T-cell (primary cell): Measurements from ENCODE around the gene MBD5. TPM values are rescaled to one million over a fixed set of nuclear protein-coding genes. Genes with fewer than 3 reads are reported as not detected.

Experiments used
- ATAC-seq, 4 experiments: fragments of 200-7000 bp in 3 of 4; fragments of 150-1000 bp in 1 of 4; cut with Tn5 transposase; replicated peaks in 1 of 4; 1 replicate in 3 of 4; 2 replicates in 1 of 4; pipeline ENCODE4 v1.10.0; 2021; ENCODE audit warnings: moderate library complexity in 3 of 4, mild to moderate bottlenecking in 2 of 4, moderate number of reproducible peaks in 1 of 4
- CTCF ChIA-PET, 2 donors: fragments of 300-600 bp; sonication (Branson Sonifier 250); formaldehyde crosslinking; loops; one replicate each; lab custom pipeline; 2022; ENCODE audit warnings: antibody characterized with exemption in 2 of 2; lab: Charles Lee
- POLR2A ChIA-PET, 2 donors: fragments of 300-600 bp; sonication (Branson Sonifier 250); formaldehyde crosslinking; loops; one replicate each; lab custom pipeline; 2022; ENCODE audit warnings: antibody characterized with exemption in 2 of 2; lab: Charles Lee
- DNase-seq, 35 experiments: peaks; one replicate each; pipeline versions ENCODE4 v3.0.0 to v3.0.0-alpha.2; 2013 to 2023
- H3K27ac ChIP-seq: one replicate; pipeline ENCODE4 v1.5.1; 2013; ENCODE audit warnings: low read length
- H3K27me3 ChIP-seq, 2 experiments: replicated peaks in 1 of 2; 1 replicate in 1 of 2; 2 replicates in 1 of 2; pipeline versions ENCODE4 v1.6.1 to v1.7.0; 2013; ENCODE audit warnings: low read length in 1 of 2, mixed read lengths in 1 of 2; ENCODE audit not compliant: control insufficient read depth in 2 of 2, insufficient read depth in 2 of 2; ENCODE audit errors: extremely low read depth in 1 of 2
- H3K36me3 ChIP-seq, 2 donors: 1 replicate in 1 of 2; 2 replicates in 1 of 2; pipeline versions ENCODE4 v1.6.1 to v1.7.0; 2013; ENCODE audit warnings: low read length in 1 of 2; ENCODE audit not compliant: control insufficient read depth in 2 of 2, insufficient read depth in 1 of 2; ENCODE audit errors: extremely low read depth in 1 of 2
- H3K4me1 ChIP-seq, 2 experiments: 1 replicate in 1 of 2; 2 replicates in 1 of 2; pipeline versions ENCODE4 v1.6.1 to v1.7.0; 2013; ENCODE audit warnings: low read length in 2 of 2, mixed read lengths in 1 of 2; ENCODE audit not compliant: insufficient read depth in 2 of 2, control insufficient read depth in 1 of 2; ENCODE audit errors: extremely low read depth in 1 of 2
- H3K4me3 ChIP-seq, 2 donors: 1 replicate in 1 of 2; 2 replicates in 1 of 2; pipeline versions ENCODE4 v1.5.1 to v1.7.0; 2013; ENCODE audit warnings: mild to moderate bottlenecking in 2 of 2, low read length in 1 of 2, moderate library complexity in 1 of 2; ENCODE audit not compliant: control insufficient read depth in 1 of 2; ENCODE audit errors: extremely low read depth in 1 of 2
- H3K9me3 ChIP-seq: 2 replicates; pipeline ENCODE4 v1.7.0; 2013
- H3K27ac Mint-ChIP-seq, 2 donors: one replicate each; pipeline ENCODE4 v1.8.0; 2020 to 2021; ENCODE audit warnings: mild to moderate bottlenecking in 2 of 2, mixed read lengths in 2 of 2
- H3K27me3 Mint-ChIP-seq, 2 donors: one replicate each; pipeline ENCODE4 v1.8.0; 2021 to 2022; ENCODE audit warnings: mixed read lengths in 2 of 2
- H3K36me3 Mint-ChIP-seq: one replicate; pipeline ENCODE4 v1.8.0; 2021; ENCODE audit warnings: mixed read lengths
- H3K4me1 Mint-ChIP-seq, 3 donors: one replicate each; pipeline ENCODE4 v1.8.0; 2020 to 2022; ENCODE audit warnings: mixed read lengths in 3 of 3, mild to moderate bottlenecking in 1 of 3
- H3K4me3 Mint-ChIP-seq, 3 donors: one replicate each; pipeline ENCODE4 v1.8.0; 2020 to 2022; ENCODE audit warnings: mild to moderate bottlenecking in 3 of 3, mixed read lengths in 3 of 3, moderate library complexity in 3 of 3
- H3K9me3 Mint-ChIP-seq, 3 donors: one replicate each; pipeline ENCODE4 v1.8.0; 2020 to 2022; ENCODE audit warnings: mixed read lengths in 3 of 3
- WGBS: methylation state at CpG from one replicate; pipeline ENCODE4 v1.1.5; 2013; ENCODE audit warnings: missing lambda C conversion rate; ENCODE audit not compliant: insufficient coverage; 5-methylcytosine and 5-hydroxymethylcytosine counted together
- total RNA-seq, 35 experiments: library from RNA in 6 of 35; stranded (reverse) in 6 of 35; fragments of 120-200 nt in 1 of 35; gene quantifications; one replicate each; pipeline versions ENCODE4 v1.2.1 to v1.2.4 and lab custom pipeline; 2013 to 2026

Gene MBD5
- total RNA-seq, 5 donors from 2014 or later (not counting 1 experiment from before 2014, with no cell fraction given), result 34.6 to 81.9 (median 45.6) TPM

GRCh38 chr2:148338541-148338940 is 317.6 kb downstream of the MBD5 start:
- H3K4me1 Mint-ChIP-seq, result no peaks in the 10 kb centered on the region
- Histone ChIP-seq H3K9me3 (no peaks in the 10 kb centered on the region), H3K27me3 (no peaks in the 10 kb centered on the region), H3K36me3 (no peaks in the 10 kb centered on the region), H3K27ac (no peak overlapping the region), H3K4me1 (no peaks in the 10 kb centered on the region), H3K4me3 (no peak overlapping the region)
- H3K9me3 Mint-ChIP-seq, result peaks cover 5 to 12% (median 7%) of the 10 kb centered on the region in 3 donors
- ChIA-PET POLR2A (no interaction called here), CTCF (no interaction called here)
- H3K4me3 Mint-ChIP-seq, result no peak overlapping the region
- no peak overlapping the region for H3K27ac Mint-ChIP-seq
- no peaks in the 10 kb centered on the region for H3K27me3 Mint-ChIP-seq
- peaks cover 51% of the 10 kb centered on the region for H3K36me3 Mint-ChIP-seq
- DNase-seq (no peak), ATAC-seq (no peak)

- no peaks in the 10 kb centered on the region for H3K9me3 ChIP-seq
- no peak overlapping the region for H3K27ac ChIP-seq
- Mint-ChIP-seq H3K4me1 (peaks cover 0 to 3% (median 0%) of the 10 kb centered on the region in 3 donors), H3K36me3 (peaks cover 52% of the 10 kb centered on the region), H3K27ac (no peak overlapping the region), H3K27me3 (no peaks in the 10 kb centered on the region), H3K4me3 (no peak overlapping the region), H3K9me3 (peaks cover 4 to 16% (median 5%) of the 10 kb centered on the region in 3 donors)
- no peak overlapping the region for H3K4me3 ChIP-seq
- ChIA-PET POLR2A (no interaction called here), CTCF (no interaction called here)
- no peaks in the 10 kb centered on the region for H3K36me3 ChIP-seq
- DNase-seq, result no peak
- no peaks in the 10 kb centered on the region for H3K4me1 ChIP-seq
- whole genome bisulfite sequencing, result no CpG with 5 or more reads among the region's 4 CpGs
- H3K27me3 ChIP-seq, result no peaks in the 10 kb centered on the region
- ATAC-seq, result no peak
Observed at GRCh38 chr2:148342086-148342485, 321.2 kb downstream of the MBD5 start.

GRCh38 chr2:148350199-148350598 is 329.3 kb downstream of the MBD5 start:
- Mint-ChIP-seq H3K27me3 (no peaks in the 10 kb centered on the region), H3K36me3 (peaks cover 55% of the 10 kb centered on the region), H3K4me3 (no peak overlapping the region), H3K4me1 (peaks cover 6 to 7% (median 6%) of the 10 kb centered on the region in 3 donors), H3K27ac (no peak overlapping the region), H3K9me3 (peaks cover 7 to 25% (median 9%) of the 10 kb centered on the region in 3 donors)
- ATAC-seq (no peak), DNase-seq (no peak)
- Histone ChIP-seq H3K27ac (no peak overlapping the region), H3K27me3 (no peaks in the 10 kb centered on the region), H3K4me1 (no peaks in the 10 kb centered on the region), H3K4me3 (no peak overlapping the region), H3K9me3 (no peaks in the 10 kb centered on the region), H3K36me3 (no peaks in the 10 kb centered on the region)
- CTCF ChIA-PET, result interaction anchor here in 1 of 2 donors (0.6 kb wide), 1 partner anchor 214 kb away, joined by 4 read pairs; no protein-coding TSS in a partner anchor
- POLR2A ChIA-PET, result no interaction called here
- no CpG with 5 or more reads among the region's 1 CpG for WGBS

- POLR2A ChIA-PET, result no interaction called here
- WGBS, result 100% methylated on average over 1 of the region's 2 CpGs
- H3K4me1 Mint-ChIP-seq, result peaks cover 4 to 7% (median 6%) of the 10 kb centered on the region in 3 donors
Observed at GRCh38 chr2:148351437-148352143, 330.7 kb downstream of the MBD5 start.

GRCh38 chr2:148358375-148358774 is 337.5 kb downstream of the MBD5 start:
- H3K9me3 ChIP-seq, result no peaks in the 10 kb centered on the region
- ChIA-PET CTCF (interaction anchor here in 1 of 2 donors (0.7 kb wide), 1 partner anchor 248 kb away, joined by 6 read pairs; no protein-coding TSS in a partner anchor), POLR2A (interaction anchor here (0.6 kb wide), 3 partner anchors 23 to 885 kb away, joined by 3 to 4 read pairs (median 3); no protein-coding TSS in a partner anchor)
- H3K36me3 Mint-ChIP-seq, result peaks cover 45% of the 10 kb centered on the region
- H3K27me3 ChIP-seq, result no peaks in the 10 kb centered on the region
- DNase-seq, result no peak
- WGBS, result no CpG with 5 or more reads among the region's 6 CpGs
- H3K36me3 ChIP-seq, result peaks cover 0 to 7% of the 10 kb centered on the region in 2 donors
- peaks cover 4 to 6% (median 5%) of the 10 kb centered on the region in 3 donors for H3K4me1 Mint-ChIP-seq
- H3K4me3 Mint-ChIP-seq, result no peak overlapping the region
- no peak overlapping the region for H3K4me3 ChIP-seq
- H3K9me3 Mint-ChIP-seq, result peaks cover 4 to 21% (median 5%) of the 10 kb centered on the region in 3 donors
- no peak for ATAC-seq
- no peak overlapping the region for H3K27ac ChIP-seq
- no peaks in the 10 kb centered on the region for H3K27me3 Mint-ChIP-seq
- no peaks in the 10 kb centered on the region for H3K4me1 ChIP-seq
- H3K27ac Mint-ChIP-seq, result no peak overlapping the region

More at GRCh38 chr2:148351437-148352143, 330.7 kb downstream of the MBD5 start:
- no peaks in the 10 kb centered on the region for H3K27me3 ChIP-seq
- no peaks in the 10 kb centered on the region for H3K4me1 ChIP-seq
- no peaks in the 10 kb centered on the region for H3K36me3 ChIP-seq
- no peaks in the 10 kb centered on the region for H3K27me3 Mint-ChIP-seq
- DNase-seq (no peak), ATAC-seq (no peak)
- peaks cover 7 to 29% (median 9%) of the 10 kb centered on the region in 3 donors for H3K9me3 Mint-ChIP-seq
- no peak overlapping the region for H3K4me3 ChIP-seq
- H3K27ac Mint-ChIP-seq, result no peak overlapping the region
- CTCF ChIA-PET, result no interaction called here
- no peak overlapping the region for H3K27ac ChIP-seq
- peaks cover 53% of the 10 kb centered on the region for H3K36me3 Mint-ChIP-seq
- H3K9me3 ChIP-seq, result no peaks in the 10 kb centered on the region
- no peak overlapping the region for H3K4me3 Mint-ChIP-seq

GRCh38 chr2:148360662-148361061 is 339.8 kb downstream of the MBD5 start:
- H3K27ac Mint-ChIP-seq, result no peak overlapping the region
- H3K4me3 ChIP-seq, result no peak overlapping the region
- H3K27me3 ChIP-seq, result no peaks in the 10 kb centered on the region
- no CpG with 5 or more reads among the region's 1 CpG for WGBS
- H3K36me3 Mint-ChIP-seq, result peaks cover 44% of the 10 kb centered on the region
- DNase-seq, result no peak
- H3K4me3 Mint-ChIP-seq, result no peak overlapping the region
- no peaks in the 10 kb centered on the region for H3K27me3 Mint-ChIP-seq
- CTCF ChIA-PET, result interaction anchor here in 1 of 2 donors (0.5 kb wide), 1 partner anchor 52 kb away, joined by 4 read pairs; no protein-coding TSS in a partner anchor
- no peaks in the 10 kb centered on the region for H3K9me3 ChIP-seq
- peaks cover 0 to 13% (median 9%) of the 10 kb centered on the region in 3 donors for H3K9me3 Mint-ChIP-seq
- no peak overlapping the region for H3K27ac ChIP-seq
- H3K4me1 Mint-ChIP-seq, result peaks cover 2 to 6% (median 4%) of the 10 kb centered on the region in 3 donors
- POLR2A ChIA-PET, result no interaction called here
- ATAC-seq, result no peak
- peaks cover 0 to 7% of the 10 kb centered on the region in 2 donors for H3K36me3 ChIP-seq
- no peaks in the 10 kb centered on the region for H3K4me1 ChIP-seq
